IMR-90 (cell line): ENCODE data around the gene SMG5. TPM values are rescaled to one million over a fixed set of nuclear protein-coding genes. Genes with fewer than 3 reads are reported as not detected.

ENCODE experiments used
- ATAC-seq: fragments of 200-7000 bp; cut with Tn5 transposase; 2 replicates; pipeline ENCODE4 v1.9.1; 2020; ENCODE audit warnings: low read depth, mild to moderate bottlenecking, moderate library complexity
- BruUV-seq: library from RNA; stranded (reverse); fragments of 400-500 nt; replicated peaks from 2 replicates; lab custom pipeline; 2021; lab: Mats Ljungman, UMichigan
- CTCF ChIA-PET: fragments of 300-600 bp; formaldehyde crosslinking; extraction: SDS; loops from one replicate; lab custom pipeline; 2021; ENCODE audit warnings: antibody characterized with exemption; lab: Yijun Ruan, JAX
- POLR2A ChIA-PET: fragments of 300-600 bp; sonication (Branson Sonifier 250); formaldehyde crosslinking; loops from one replicate; lab custom pipeline; 2022; ENCODE audit warnings: antibody characterized with exemption; ENCODE audit not compliant: unreplicated experiment; lab: Charles Lee
- DNase-seq: peaks from one replicate; pipeline ENCODE4 v3.0.0; 2013
- H2AFZ ChIP-seq: replicated peaks from 2 replicates; pipeline ENCODE3; 2013; ENCODE audit warnings: low read length, mild to moderate bottlenecking; ENCODE audit not compliant: poor library complexity
- H2AK5ac ChIP-seq: 2 replicates; pipeline ENCODE4 v1.6.1; 2013; ENCODE audit warnings: low read depth, low read length, inconsistent platforms
- H2AK9ac ChIP-seq: replicated peaks from 2 replicates; pipeline ENCODE3; 2013; ENCODE audit warnings: mild to moderate bottlenecking, low read depth, low read length, moderate library complexity; ENCODE audit not compliant: poor library complexity
- H2BK120ac ChIP-seq: 2 replicates; pipeline ENCODE4 v1.6.1; 2013; ENCODE audit warnings: low read depth, low read length, inconsistent platforms
- H2BK15ac ChIP-seq: 3 replicates; pipeline ENCODE4 v1.6.1; 2013; ENCODE audit warnings: low read depth, low read length, inconsistent platforms
- H2BK20ac ChIP-seq: 2 replicates; pipeline ENCODE4 v1.6.1; 2013; ENCODE audit warnings: low read depth, mild to moderate bottlenecking, inconsistent platforms, low read length, moderate library complexity
- H2BK5ac ChIP-seq: 2 replicates; pipeline ENCODE4 v1.6.1; 2013; ENCODE audit warnings: mild to moderate bottlenecking, low read depth, low read length, inconsistent platforms; ENCODE audit not compliant: poor library complexity, severe bottlenecking
- H3K14ac ChIP-seq: replicated peaks from 2 replicates; pipeline ENCODE4 v1.6.1; 2013; ENCODE audit warnings: low read depth, low read length, inconsistent platforms
- H3K18ac ChIP-seq: 2 replicates; pipeline ENCODE4 v1.6.1; 2013; ENCODE audit warnings: low read depth, low read length, control low read depth
- H3K23ac ChIP-seq: 2 replicates; pipeline ENCODE4 v1.6.1; 2013; ENCODE audit warnings: low read depth, low read length, inconsistent platforms
- H3K27ac ChIP-seq: 2 replicates; pipeline ENCODE4 v1.5.1; 2013; ENCODE audit warnings: mild to moderate bottlenecking, control low read depth, low read length; ENCODE audit not compliant: insufficient read depth
- H3K27me3 ChIP-seq: 2 replicates; pipeline ENCODE4 v1.6.1; 2013; ENCODE audit warnings: low read length; ENCODE audit not compliant: control insufficient read depth, insufficient read depth
- H3K36me3 ChIP-seq: 2 replicates; pipeline ENCODE4 v1.6.1; 2013; ENCODE audit warnings: low read length, mixed read lengths; ENCODE audit not compliant: control insufficient read depth, insufficient read depth
- H3K4ac ChIP-seq: 2 replicates; pipeline ENCODE4 v1.6.1; 2013; ENCODE audit warnings: low read depth, low read length, inconsistent platforms
- H3K4me1 ChIP-seq: 2 replicates; pipeline ENCODE4 v1.6.1; 2013; ENCODE audit warnings: low read length, mixed read lengths; ENCODE audit not compliant: control insufficient read depth, insufficient read depth
- H3K4me2 ChIP-seq: 2 replicates; pipeline ENCODE4 v1.6.1; 2013; ENCODE audit warnings: low read depth, mild to moderate bottlenecking, control low read depth, low read length, moderate library complexity
- H3K4me3 ChIP-seq: 2 replicates; pipeline ENCODE4 v1.5.1; 2013; ENCODE audit warnings: low read depth, mild to moderate bottlenecking, control low read depth, low read length, moderate library complexity; ENCODE audit not compliant: insufficient read depth
- H3K56ac ChIP-seq: 2 replicates; pipeline ENCODE4 v1.6.1; 2013; ENCODE audit warnings: low read length, inconsistent platforms; ENCODE audit not compliant: insufficient read depth; ENCODE audit errors: extremely low read depth
- H3K79me1 ChIP-seq, 2 experiments: 2 replicates each; pipeline ENCODE4 v1.6.1; 2013; ENCODE audit warnings: low read length in 2 of 2, inconsistent platforms in 1 of 2, low read depth in 1 of 2
- H3K9ac ChIP-seq: 2 replicates; pipeline ENCODE4 v1.6.1; 2013; ENCODE audit warnings: low read depth, low read length, control low read depth
- H3K9me1 ChIP-seq: 2 replicates; pipeline ENCODE4 v1.6.1; 2013; ENCODE audit warnings: low read length, inconsistent platforms; ENCODE audit not compliant: insufficient read depth
- H3K9me3 ChIP-seq: 2 replicates; pipeline ENCODE4 v1.6.1; 2013; ENCODE audit warnings: low read length; ENCODE audit not compliant: control insufficient read depth, insufficient read depth
- H4K20me1 ChIP-seq: 2 replicates; pipeline ENCODE4 v1.6.1; 2013; ENCODE audit warnings: low read length, inconsistent platforms; ENCODE audit not compliant: insufficient read depth
- H4K5ac ChIP-seq: 2 replicates; pipeline ENCODE4 v1.6.1; 2013; ENCODE audit warnings: mild to moderate bottlenecking, low read depth, low read length, control low read depth
- H4K8ac ChIP-seq, 2 experiments: 2 replicates each; pipeline ENCODE4 v1.6.1; 2013; ENCODE audit warnings: low read depth in 2 of 2, low read length in 2 of 2, control low read depth in 1 of 2, inconsistent platforms in 1 of 2
- H4K91ac ChIP-seq: 2 replicates; pipeline ENCODE4 v1.6.1; 2013; ENCODE audit warnings: low read depth, low read length, inconsistent platforms; ENCODE audit not compliant: insufficient read depth
- CEBPB ChIP-seq: IDR thresholded peaks from 2 replicates; pipeline ENCODE4 v1.6.1; 2012; ENCODE audit warnings: low read depth, low read length, improper control_type of control experiment
- MXI1 ChIP-seq: IDR thresholded peaks from 2 replicates; pipeline ENCODE4 v1.6.1; 2012; ENCODE audit warnings: low read depth, mild to moderate bottlenecking, low read length, moderate library complexity, borderline replicate concordance
- WGBS, 2 experiments: methylation state at CpG; one replicate each; pipeline versions ENCODE4 v1.1.5 to v1.1.7; 2013; ENCODE audit warnings: missing lambda C conversion rate in 2 of 2; ENCODE audit not compliant: insufficient read length in 1 of 2; ENCODE audit errors: extremely low coverage in 2 of 2; 5-methylcytosine and 5-hydroxymethylcytosine counted together
- dilution Hi-C: fragments of 300-500 bp; cut with HindIII; formaldehyde crosslinking; loops from one replicate; pipeline ENCODE4 v1.14.3; 2018; ENCODE audit warnings: low sequenced_read_pairs; ENCODE audit not compliant: unreplicated experiment
- in situ Hi-C: fragments of 300-500 bp; cut with MboI; formaldehyde crosslinking; loops from 3 replicates; pipeline ENCODE4 v1.14.3; 2019; ENCODE audit warnings: low sequenced_read_pairs, inconsistent platforms, mixed read lengths
- intact Hi-C: fragments of 100-400 bp; cut with micrococcal nuclease; formaldehyde crosslinking; loops from 2 replicates; pipeline ENCODE4 v1.10.0; 2022
- polyA plus RNA-seq, 3 experiments: library from polyadenylated mRNA; depleted of rRNA; stranded (reverse); fragments of >200 nt; gene quantifications; 2 replicates each; pipeline ENCODE4 v1.2.3, GENCODE V29; 2012; ENCODE audit warnings: low replicate concordance in 1 of 3
- total RNA-seq: library from RNA; depleted of rRNA; stranded (reverse); fragments of >200 nt; gene quantifications from 2 replicates; pipeline ENCODE4 v1.2.3, GENCODE V29; 2012

The SMG5 gene
- total and polyA plus RNA-seq, 2 of the 4 experiments (the other 2 are of a cell fraction): 34.7 to 37.3 TPM

DNA sequence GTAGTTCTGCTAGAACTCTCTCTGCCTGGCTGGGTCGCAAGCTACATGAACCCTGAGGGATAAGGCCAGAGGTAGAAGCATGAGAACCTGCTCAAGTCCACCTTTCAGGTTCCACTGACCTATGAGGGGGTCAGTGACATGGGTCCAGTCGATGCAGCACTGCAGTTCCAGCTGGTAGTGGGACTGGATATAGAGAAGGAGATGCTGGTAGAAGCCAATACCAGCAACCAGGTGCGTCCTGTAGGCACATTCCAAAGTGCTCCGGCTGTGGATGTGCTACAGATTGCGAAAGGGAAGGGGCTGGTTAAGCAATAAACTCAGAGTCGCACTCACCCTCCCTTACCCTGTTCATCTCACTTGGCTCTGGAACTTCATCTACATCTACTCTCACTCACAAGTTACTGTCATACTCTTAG, 5.7 kb downstream of the SMG5 start:
- no peak overlapping the region for H2BK5ac ChIP-seq
- TF ChIP-seq MXI1 (no peak), CEBPB (peak; percentile 89)
- dilution Hi-C loops (no loop called here), intact Hi-C loops (no loop called here), in situ Hi-C loops (no loop called here)
- peak overlapping the region; percentile 36; the same call in 1 of the 2 replicates for H3K27ac ChIP-seq
- H3K9me3 ChIP-seq: no peaks in the 10 kb centered on the region
- no peak overlapping the region for H4K5ac ChIP-seq
- no peak overlapping the region for H3K9ac ChIP-seq
- DNase-seq: no peak
- no peaks in the 10 kb centered on the region for H3K27me3 ChIP-seq
- no peak overlapping the region for H3K4ac ChIP-seq
- POLR2A ChIA-PET: no interaction called here
- no peak overlapping the region for H3K4me3 ChIP-seq
- no peak overlapping the region for H4K8ac ChIP-seq
- CTCF ChIA-PET: no interaction called here
- peaks cover 32% of the 10 kb centered on the region for H4K20me1 ChIP-seq
- H3K9me1 ChIP-seq: peaks cover 7% of the 10 kb centered on the region
- H3K23ac ChIP-seq: no peak overlapping the region
- H2BK15ac ChIP-seq: no peak overlapping the region
- H2BK20ac ChIP-seq: no peak overlapping the region
- peaks cover 32 to 61% of the 10 kb centered on the region in 2 experiments for H3K79me1 ChIP-seq
- no peak overlapping the region for H4K91ac ChIP-seq
- no peak overlapping the region for H2AK9ac ChIP-seq
- no peak overlapping the region for H2BK120ac ChIP-seq
- no peak; the same call in 1 of the 2 replicates for ATAC-seq
- no peak overlapping the region for H3K56ac ChIP-seq
- H2AK5ac ChIP-seq: no peak overlapping the region
- WGBS, 2 experiments: 80% methylated on average over 2 of the region's 6 CpGs; no CpG with 5 or more reads in 1 of the 2 experiments
- no peak overlapping the region for H2AFZ ChIP-seq
- no TSS peak for BruUV-seq
- no peak overlapping the region for H3K14ac ChIP-seq
- H3K4me2 ChIP-seq: no peak overlapping the region
- no peak overlapping the region for H3K18ac ChIP-seq
- H3K36me3 ChIP-seq: peaks cover 44% of the 10 kb centered on the region
- H3K4me1 ChIP-seq: peaks cover 11% of the 10 kb centered on the region
